ENCODE results near the gene EFCAB6.

- TF ChIP-seq, protein P1, sequence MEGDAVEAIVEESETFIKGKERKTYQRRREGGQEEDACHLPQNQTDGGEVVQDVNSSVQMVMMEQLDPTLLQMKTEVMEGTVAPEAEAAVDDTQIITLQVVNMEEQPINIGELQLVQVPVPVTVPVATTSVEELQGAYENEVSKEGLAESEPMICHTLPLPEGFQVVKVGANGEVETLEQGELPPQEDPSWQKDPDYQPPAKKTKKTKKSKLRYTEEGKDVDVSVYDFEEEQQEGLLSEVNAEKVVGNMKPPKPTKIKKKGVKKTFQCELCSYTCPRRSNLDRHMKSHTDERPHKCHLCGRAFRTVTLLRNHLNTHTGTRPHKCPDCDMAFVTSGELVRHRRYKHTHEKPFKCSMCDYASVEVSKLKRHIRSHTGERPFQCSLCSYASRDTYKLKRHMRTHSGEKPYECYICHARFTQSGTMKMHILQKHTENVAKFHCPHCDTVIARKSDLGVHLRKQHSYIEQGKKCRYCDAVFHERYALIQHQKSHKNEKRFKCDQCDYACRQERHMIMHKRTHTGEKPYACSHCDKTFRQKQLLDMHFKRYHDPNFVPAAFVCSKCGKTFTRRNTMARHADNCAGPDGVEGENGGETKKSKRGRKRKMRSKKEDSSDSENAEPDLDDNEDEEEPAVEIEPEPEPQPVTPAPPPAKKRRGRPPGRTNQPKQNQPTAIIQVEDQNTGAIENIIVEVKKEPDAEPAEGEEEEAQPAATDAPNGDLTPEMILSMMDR (IDR thresholded peaks at IDR 0.05): no peak
- no peak for TF ChIP-seq EP300 (IDR thresholded peaks at IDR 0.05)
- no peak for TF ChIP-seq POLR2A (IDR thresholded peaks at IDR 0.05)
These were observed 172.7 kb downstream of the EFCAB6 start for GRCh38 chr22:43639228-43639948.

All from gastroesophageal sphincter (tissue), 3 donors.